Measurements from ENCODE around the gene PLEKHH3. TPM values are rescaled to one million over a fixed set of nuclear protein-coding genes. Genes with fewer than 3 reads are reported as not detected.
"Not testable (repeated sequence)": the region's sequence is repeated elsewhere in the genome, so short reads cannot be mapped to it uniquely, and the experiment has no call there.

The PLEKHH3 gene
- total RNA-seq, 1 donor from 2014 or later: 64.2 TPM

- no peak for DNase-seq (ENCODE audit: low spot score)
These were observed 37.2 kb downstream of the PLEKHH3 start for GRCh38 chr17:42639525-42640113.

GRCh38 chr17:42632949-42633444 is 43.8 kb downstream of the PLEKHH3 start:
- peak; percentile 60 for DNase-seq (ENCODE audit: low spot score)

- DNase-seq (ENCODE audit: low spot score): no peak
These were observed 47.3 kb downstream of the PLEKHH3 start for GRCh38 chr17:42629411-42630009.

- not testable (repeated sequence) for DNase-seq (ENCODE audit: low spot score)
These were observed 49.6 kb downstream of the PLEKHH3 start for GRCh38 chr17:42627032-42627764.

DNA sequence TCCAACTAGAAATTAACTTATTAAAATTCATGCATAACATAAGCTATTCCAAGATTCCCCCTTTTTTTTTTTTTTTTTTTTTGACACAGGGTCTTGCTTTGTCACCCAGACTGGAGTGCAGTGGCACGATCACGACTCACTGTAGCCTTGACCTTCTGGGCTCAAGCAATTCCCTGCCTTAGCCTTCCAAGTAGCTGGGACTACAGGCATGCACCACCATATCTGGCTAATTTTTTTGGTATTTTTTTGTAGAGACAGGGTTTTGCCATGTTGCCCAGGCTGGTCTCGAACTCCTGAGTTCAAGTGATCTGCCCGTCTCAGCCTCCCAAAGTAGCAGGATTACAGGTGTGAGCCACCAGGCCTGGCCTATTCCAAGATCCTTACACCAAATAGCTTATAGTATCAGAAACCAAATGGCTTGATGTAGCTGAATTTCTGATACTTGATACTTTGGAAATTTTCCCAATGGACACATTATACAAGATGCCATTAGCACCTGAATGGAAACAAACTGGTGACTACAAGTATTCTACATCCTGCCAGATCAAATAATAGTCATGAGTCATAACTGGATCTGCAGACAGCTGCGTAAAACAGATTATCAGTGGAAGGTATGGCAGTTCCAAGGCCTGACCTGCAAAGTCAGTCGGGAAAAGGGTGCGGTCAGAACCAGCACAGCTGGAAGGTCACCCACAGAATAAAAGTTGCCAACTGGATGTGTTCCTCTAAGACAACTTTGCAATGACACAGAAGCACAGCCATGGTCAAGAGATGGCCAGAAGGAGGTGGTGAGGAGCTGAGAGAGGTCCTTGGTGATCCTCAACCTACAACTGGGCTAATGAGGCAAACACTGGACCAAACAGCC is 52.8 kb downstream of the PLEKHH3 start:
- no peak for DNase-seq (ENCODE audit: low spot score)

- DNase-seq (ENCODE audit: low spot score): no peak
These were observed 53.5 kb downstream of the PLEKHH3 start for GRCh38 chr17:42623271-42623670.

DNA sequence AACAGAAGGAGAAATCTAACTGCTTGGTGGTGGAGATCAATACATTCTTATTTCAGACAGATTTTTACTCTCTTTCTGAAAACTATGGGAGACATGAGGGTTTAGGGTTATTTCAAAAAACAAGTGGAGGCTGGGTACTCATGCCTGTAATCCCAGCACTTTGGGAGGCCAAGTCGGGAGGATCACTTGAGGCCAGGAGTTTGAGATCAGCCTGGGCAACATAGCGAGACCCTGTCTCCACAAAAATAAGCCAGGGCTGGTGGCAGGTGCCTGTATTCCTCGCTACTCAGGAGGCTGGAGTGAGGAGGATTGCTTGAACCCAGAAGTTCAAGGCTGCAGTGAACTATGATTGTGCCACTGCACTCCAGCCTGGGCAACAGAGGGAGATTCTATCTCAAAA is 54.8 kb downstream of the PLEKHH3 start:
- DNase-seq (ENCODE audit: low spot score): not testable (repeated sequence)

- peak; percentile 56 for DNase-seq (ENCODE audit: low spot score)
These were observed 58.2 kb downstream of the PLEKHH3 start for GRCh38 chr17:42618442-42619150.

DNA sequence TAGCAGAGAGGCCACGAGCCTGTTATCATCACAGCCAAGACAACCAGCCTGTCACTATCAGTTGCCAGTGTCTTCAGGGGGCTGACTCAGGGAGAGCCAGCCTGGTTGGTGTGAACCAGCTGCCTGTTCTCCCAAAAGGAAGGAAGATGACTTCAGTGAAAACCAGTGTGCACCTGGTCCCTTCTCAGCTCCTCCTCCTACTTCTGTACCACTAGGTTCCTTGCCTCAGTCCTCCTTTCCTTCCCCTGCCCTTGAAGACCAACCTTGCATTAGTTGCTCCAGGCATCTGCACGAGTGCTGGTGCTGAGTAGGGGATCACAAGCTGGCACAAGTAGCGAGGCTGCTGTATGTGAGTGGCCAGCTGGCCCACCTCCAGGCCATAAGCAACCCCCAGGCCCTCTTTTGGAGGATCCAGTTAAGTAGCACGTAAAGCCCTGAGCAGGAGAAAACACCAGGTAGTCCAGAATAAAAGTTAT is 58.8 kb downstream of the PLEKHH3 start:
- DNase-seq (ENCODE audit: low spot score): no peak

Other genes with a start within 250 kb of the PLEKHH3 start
- 67.1 TPM for gene ATP6V0A1, start 218.1 kb downstream of the PLEKHH3 start, total RNA-seq
- gene NAGLU, start 140.8 kb downstream of the PLEKHH3 start, total RNA-seq: 33.1 TPM
- gene HSD17B1, start 124.1 kb downstream of the PLEKHH3 start, total RNA-seq: 3.6 TPM
- gene COASY, start 114.8 kb downstream of the PLEKHH3 start, total RNA-seq: 77.0 TPM
- gene MLX, start 109.9 kb downstream of the PLEKHH3 start, total RNA-seq: 53.8 TPM
- gene PSMC3IP, start 99.3 kb downstream of the PLEKHH3 start, total RNA-seq: 4.3 TPM
- gene RETREG3, start 67.6 kb downstream of the PLEKHH3 start, total RNA-seq: 76.5 TPM
- 49.7 TPM for gene TUBG1, start 67.3 kb downstream of the PLEKHH3 start, total RNA-seq
- 41.0 TPM for gene TUBG2, start 17.7 kb downstream of the PLEKHH3 start, total RNA-seq
- gene CCR10, start 4.8 kb upstream of the PLEKHH3 start, total RNA-seq: 1.1 TPM
- gene CNTNAP1, start 5.5 kb upstream of the PLEKHH3 start, total RNA-seq: 15.3 TPM
- 45.7 TPM for gene EZH1, start 68.0 kb upstream of the PLEKHH3 start, total RNA-seq
- 41.9 TPM for gene RAMP2, start 84.2 kb upstream of the PLEKHH3 start, total RNA-seq
- 54.0 TPM for gene VPS25, start 96.5 kb upstream of the PLEKHH3 start, total RNA-seq
- gene WNK4, start 103.6 kb upstream of the PLEKHH3 start, total RNA-seq: not detected
- 80.4 TPM for gene COA3, start 121.7 kb upstream of the PLEKHH3 start, total RNA-seq
- gene CNTD1, start 121.9 kb upstream of the PLEKHH3 start, total RNA-seq: 0.75 TPM
- 101 TPM for gene BECN1, start 147.3 kb upstream of the PLEKHH3 start, total RNA-seq
- gene PSME3, start 156.4 kb upstream of the PLEKHH3 start, total RNA-seq: 113 TPM
- gene AOC2, start 167.6 kb upstream of the PLEKHH3 start, total RNA-seq: 3.6 TPM
- 89.9 TPM for gene AOC3, start 174.2 kb upstream of the PLEKHH3 start, total RNA-seq
- gene G6PC1, start 223.8 kb upstream of the PLEKHH3 start, total RNA-seq: not detected

Measured in ureter (tissue), 1 donor.